ENCODE data around the gene IFIT1B. TPM values are rescaled to one million over a fixed set of nuclear protein-coding genes. Genes with fewer than 3 reads are reported as not detected.
A peak's percentile ranks its signal among the peaks of the same experiment; 100 is the strongest.

The IFIT1B gene, protein sequence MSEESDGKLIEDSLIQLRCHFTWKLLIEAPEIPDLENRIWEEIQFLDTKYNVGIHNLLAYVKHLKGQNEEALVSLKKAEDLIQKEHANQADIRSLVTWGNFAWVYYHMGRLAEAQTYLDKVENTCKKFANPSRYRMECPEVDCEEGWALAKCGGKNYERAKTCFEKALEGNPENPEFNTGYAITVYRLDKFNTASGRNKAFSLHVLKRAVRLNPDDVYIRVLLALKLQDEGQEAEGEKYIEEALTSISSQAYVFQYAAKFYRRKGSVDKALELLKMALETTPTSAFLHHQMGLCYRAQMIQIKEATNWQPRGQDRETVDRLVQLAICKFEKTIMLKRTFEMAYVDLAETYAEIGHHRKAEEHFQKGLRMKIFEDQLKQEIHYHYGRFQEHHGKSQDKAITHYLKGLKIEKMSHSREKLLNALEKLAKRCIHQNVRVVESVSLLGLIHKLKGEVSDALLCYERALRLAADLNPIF
- total RNA-seq (2013; cell fraction: nucleolus; rRNA removed): not detected in 2 replicates
- total RNA-seq (2014; rRNA removed) (not detected in 2 replicates), total RNA-seq (2014; rRNA removed; fragmentation: Illumina TruSeq; extraction: Trizol) (not detected in 2 replicates), total RNA-seq (2021) (not detected in 2 replicates), polyA plus RNA-seq (2011; rRNA removed) (not detected in 2 replicates), polyA plus RNA-seq (2014; fragmentation: Illumina TruSeq; extraction: Trizol) (0.17 TPM in 1 of 2 replicates, not detected in the other), polyA plus RNA-seq (2014; fragmentation: Nextera tagmentation; extraction: Ambion mirVana) (under 1 TPM in 1 of 2 experiments, not detected in 1; 0.04 TPM), polyA plus RNA-seq (2014; rRNA removed) (not detected in 2 replicates), polyA plus RNA-seq (2016; fragmentation: Nextera tagmentation; extraction: Ambion mirVana) (not detected), polyA minus RNA-seq (2011; rRNA and poly(A)+ RNA removed) (0.15 TPM in 1 of 2 replicates, not detected in the other), Bru-seq, nascent RNA (not detected), BruChase-seq, experiment 1, labeled RNA remaining after a 6-hour chase (percentile 15 among the genes with signal in this experiment), BruChase-seq, experiment 2, labeled RNA remaining after a 2-hour chase (percentile 18 among the genes with signal in this experiment)
- polyA plus RNA-seq (2011; ENCODE audit: low read depth): not detected
- not detected in 2 replicates for polyA plus RNA-seq (2011; cell fraction: cytosol; rRNA removed)
- not detected in 2 replicates for polyA plus RNA-seq (2011; cell fraction: nucleus; rRNA removed)
- polyA plus RNA-seq (2012): not detected in 2 replicates
- not detected in 2 replicates for polyA minus RNA-seq (2011; cell fraction: cytosol; rRNA and poly(A)+ RNA removed)
- polyA minus RNA-seq (2011; cell fraction: nucleus; rRNA and poly(A)+ RNA removed): not detected in 2 replicates
- long read RNA-seq, experiment 1: 0 reads
- long read RNA-seq, experiment 2: 0 reads

GRCh38 chr10:89377705-89378637 is at the start of gene IFIT1B:
IFIT1B (plus strand) TSS chr10:89378056; CDS start chr10:89378136, 80 bp downstream.
- no peak for FAIRE-seq
- 77% methylated on average over 5 of the region's 5 CpGs for WGBS (ENCODE audit: insufficient coverage, insufficient replicate concordance, low lambda C conversion rate, missing lambda C conversion rate)
- in situ Hi-C loops (cut with MboI): no loop called here

More at GRCh38 chr10:89377705-89378637, at the start of gene IFIT1B:
- Histone ChIP-seq H2AFZ (ENCODE audit: control insufficient read depth, low read depth, low read length) (no peak within 1 kb of the TSS), H3K9ac (ENCODE audit: control insufficient read depth, insufficient read depth, low read length) (no peak within 1 kb of the TSS), H3K79me2 (ENCODE audit: control insufficient read depth, insufficient read depth, low read length) (no peaks in the 10 kb centered on the region), H3K27ac (ENCODE audit: control insufficient read depth, insufficient read depth) (no peak within 1 kb of the TSS), H3K9me3 (replicated peaks; ENCODE audit: control insufficient read depth, insufficient read depth, low read length) (no peaks in the 10 kb centered on the region), H3K4me1 (ENCODE audit: control insufficient read depth, insufficient read depth, low read length) (no peaks in the 10 kb centered on the region), H3K4me2 (ENCODE audit: control insufficient read depth, insufficient read depth) (no peak within 1 kb of the TSS), H3K4me3 (no peak within 1 kb of the TSS), H3K27me3 (replicated peaks in 1 of 2; ENCODE audit: control insufficient read depth in 2 of 2, insufficient read depth in 2 of 2, low read length in 1 of 2) (no peaks in the 10 kb centered on the region), H3K36me3 (ENCODE audit: control insufficient read depth in 2 of 2, insufficient read depth in 2 of 2, low read length in 1 of 2) (no peaks in the 10 kb centered on the region), H4K20me1 (ENCODE audit: control insufficient read depth, insufficient read depth) (no peaks in the 10 kb centered on the region)
- no peak for ATAC-seq
- SMC1A ChIA-PET (ENCODE audit: uncharacterized antibody, unreplicated experiment): interaction anchor here (1.3 to 1.7 kb wide), 3 partner anchors 8 to 113 kb away, joined by 4 to 5 read pairs (median 5); no protein-coding TSS in a partner anchor
- RAD21 ChIA-PET (ENCODE audit: unreplicated experiment): no interaction called here
- POLR2A ChIA-PET: no interaction called here
- intact Hi-C loops (cut with micrococcal nuclease; ENCODE audit: unreplicated experiment): no loop called here
- CTCF ChIA-PET: interaction anchor here (1.2 to 1.5 kb wide), 4 partner anchors 8 to 160 kb away, joined by 3 to 8 read pairs (median 5); no protein-coding TSS in a partner anchor
- DNase-seq (ENCODE audit: low read depth, low spot score): no peak
- TF ChIP-seq CBX5 (IDR thresholded peaks at IDR 0.05; ENCODE audit: low read depth): no peak
- TF ChIP-seq, protein P1, sequence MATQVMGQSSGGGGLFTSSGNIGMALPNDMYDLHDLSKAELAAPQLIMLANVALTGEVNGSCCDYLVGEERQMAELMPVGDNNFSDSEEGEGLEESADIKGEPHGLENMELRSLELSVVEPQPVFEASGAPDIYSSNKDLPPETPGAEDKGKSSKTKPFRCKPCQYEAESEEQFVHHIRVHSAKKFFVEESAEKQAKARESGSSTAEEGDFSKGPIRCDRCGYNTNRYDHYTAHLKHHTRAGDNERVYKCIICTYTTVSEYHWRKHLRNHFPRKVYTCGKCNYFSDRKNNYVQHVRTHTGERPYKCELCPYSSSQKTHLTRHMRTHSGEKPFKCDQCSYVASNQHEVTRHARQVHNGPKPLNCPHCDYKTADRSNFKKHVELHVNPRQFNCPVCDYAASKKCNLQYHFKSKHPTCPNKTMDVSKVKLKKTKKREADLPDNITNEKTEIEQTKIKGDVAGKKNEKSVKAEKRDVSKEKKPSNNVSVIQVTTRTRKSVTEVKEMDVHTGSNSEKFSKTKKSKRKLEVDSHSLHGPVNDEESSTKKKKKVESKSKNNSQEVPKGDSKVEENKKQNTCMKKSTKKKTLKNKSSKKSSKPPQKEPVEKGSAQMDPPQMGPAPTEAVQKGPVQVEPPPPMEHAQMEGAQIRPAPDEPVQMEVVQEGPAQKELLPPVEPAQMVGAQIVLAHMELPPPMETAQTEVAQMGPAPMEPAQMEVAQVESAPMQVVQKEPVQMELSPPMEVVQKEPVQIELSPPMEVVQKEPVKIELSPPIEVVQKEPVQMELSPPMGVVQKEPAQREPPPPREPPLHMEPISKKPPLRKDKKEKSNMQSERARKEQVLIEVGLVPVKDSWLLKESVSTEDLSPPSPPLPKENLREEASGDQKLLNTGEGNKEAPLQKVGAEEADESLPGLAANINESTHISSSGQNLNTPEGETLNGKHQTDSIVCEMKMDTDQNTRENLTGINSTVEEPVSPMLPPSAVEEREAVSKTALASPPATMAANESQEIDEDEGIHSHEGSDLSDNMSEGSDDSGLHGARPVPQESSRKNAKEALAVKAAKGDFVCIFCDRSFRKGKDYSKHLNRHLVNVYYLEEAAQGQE (IDR thresholded peaks at IDR 0.05; ENCODE audit: low read depth, low read length): peak; percentile 40; the same call in 1 of the 2 replicates
- no TSS peak for BruUV-seq (replicated peaks)
